GM23338 (cell line): Measurements from ENCODE around the gene TNRC18. TPM values are rescaled to one million over a fixed set of nuclear protein-coding genes. Genes with fewer than 3 reads are reported as not detected.

Experiments used
- ATAC-seq: fragments of 200-7000 bp; cut with Tn5 transposase; 3 replicates; pipeline ENCODE4 v1.9.1; 2020
- DNase-seq: peaks from one replicate; pipeline ENCODE4 v3.0.0-alpha.2; 2015; ENCODE audit warnings: low spot score
- H2AFZ ChIP-seq: fragments of 200-600 bp; sonication (generic); 2 replicates; pipeline ENCODE4 v1.8.0; 2016; ENCODE audit warnings: antibody characterized with exemption, mild to moderate bottlenecking, moderate library complexity
- H3F3A ChIP-seq: fragments of 200-600 bp; sonication (generic); replicated peaks from 2 replicates; pipeline ENCODE4 v1.8.0; 2017; ENCODE audit warnings: antibody characterized with exemption, mixed run types, low read depth
- H3K27ac ChIP-seq: fragments of 200-600 bp; sonication (generic); 2 replicates; pipeline ENCODE4 v1.6.1; 2016; ENCODE audit warnings: low read depth
- H3K27me3 ChIP-seq: fragments of 200-600 bp; sonication (generic); 2 replicates; pipeline ENCODE4 v1.8.0; 2016; ENCODE audit warnings: mild to moderate bottlenecking, mixed run types, moderate library complexity; ENCODE audit not compliant: insufficient read depth
- H3K36me3 ChIP-seq: fragments of 200-600 bp; sonication (generic); 2 replicates; pipeline ENCODE4 v1.8.0; 2016; ENCODE audit warnings: mild to moderate bottlenecking; ENCODE audit not compliant: insufficient read depth
- H3K4me1 ChIP-seq: fragments of 200-600 bp; sonication (generic); 2 replicates; pipeline ENCODE4 v1.8.0; 2016; ENCODE audit warnings: mild to moderate bottlenecking, moderate library complexity; ENCODE audit not compliant: insufficient read depth
- H3K4me2 ChIP-seq: fragments of 200-600 bp; sonication (generic); 2 replicates; pipeline ENCODE4 v1.7.1; 2017; ENCODE audit warnings: mixed run types
- H3K4me3 ChIP-seq: fragments of 200-600 bp; sonication (generic); 2 replicates; pipeline ENCODE4 v1.6.1; 2016; ENCODE audit warnings: mixed run types
- H3K79me2 ChIP-seq: fragments of 200-600 bp; sonication (generic); replicated peaks from 2 replicates; pipeline ENCODE4 v1.8.0; 2017; ENCODE audit warnings: mild to moderate bottlenecking; ENCODE audit not compliant: insufficient read depth
- H3K9me2 ChIP-seq: fragments of 200-600 bp; sonication (generic); 2 replicates; pipeline ENCODE4 v1.8.0; 2017; ENCODE audit not compliant: insufficient read depth
- H4K20me1 ChIP-seq: fragments of 200-600 bp; sonication (generic); replicated peaks from 2 replicates; pipeline ENCODE4 v1.8.0; 2017; ENCODE audit warnings: mild to moderate bottlenecking; ENCODE audit not compliant: insufficient read depth
- H3K27ac Mint-ChIP-seq: 2 replicates; pipeline ENCODE4 v1.8.0; 2020; ENCODE audit warnings: inconsistent platforms, mild to moderate bottlenecking, moderate library complexity, mixed read lengths
- H3K27me3 Mint-ChIP-seq: 3 replicates; pipeline ENCODE4 v1.8.0; 2022; ENCODE audit warnings: low read depth, mild to moderate bottlenecking, moderate library complexity, mixed read lengths, inconsistent platforms; ENCODE audit not compliant: insufficient read depth, poor library complexity
- H3K36me3 Mint-ChIP-seq: 3 replicates; pipeline ENCODE4 v1.8.0; 2021; ENCODE audit warnings: low read depth, mild to moderate bottlenecking, inconsistent platforms, moderate library complexity, mixed read lengths
- H3K4me1 Mint-ChIP-seq: 3 replicates; pipeline ENCODE4 v1.8.0; 2020; ENCODE audit warnings: mild to moderate bottlenecking, inconsistent platforms, mixed read lengths
- H3K4me3 Mint-ChIP-seq: 3 replicates; pipeline ENCODE4 v1.8.0; 2021; ENCODE audit warnings: moderate library complexity, mild to moderate bottlenecking, inconsistent platforms, mixed read lengths
- H3K9me3 Mint-ChIP-seq: 3 replicates; pipeline ENCODE4 v1.8.0; 2020; ENCODE audit warnings: moderate library complexity, mild to moderate bottlenecking, inconsistent platforms, mixed read lengths
- CREB1 ChIP-seq: fragments of 250-450 bp; sonication (Bioruptor Pico); IDR thresholded peaks from 2 replicates; pipeline ENCODE4 v1.5.0; 2020; ENCODE audit warnings: low read depth, mild to moderate bottlenecking, moderate library complexity
- EZH2 ChIP-seq: fragments of 200-600 bp; sonication (generic); IDR thresholded peaks from one replicate; pipeline ENCODE4 v1.8.0; 2017; ENCODE audit warnings: antibody characterized with exemption, mild to moderate bottlenecking, low read depth; ENCODE audit not compliant: unreplicated experiment
- EZH2phosphoT487 ChIP-seq: fragments of 200-600 bp; sonication (generic); IDR thresholded peaks from one replicate; pipeline ENCODE4 v1.8.1; 2018; ENCODE audit warnings: antibody characterized with exemption; ENCODE audit not compliant: unreplicated experiment
- JUNB ChIP-seq: IDR thresholded peaks from one replicate; pipeline ENCODE4 v1.6.1; 2016; ENCODE audit warnings: antibody characterized with exemption; ENCODE audit not compliant: unreplicated experiment
- NANOG ChIP-seq: IDR thresholded peaks from 2 replicates; pipeline ENCODE4 v1.6.1; 2016; ENCODE audit warnings: antibody characterized with exemption, borderline replicate concordance
- POLR2AphosphoS5 ChIP-seq: IDR thresholded peaks from 2 replicates; pipeline ENCODE4 v1.6.1; 2016; ENCODE audit warnings: antibody characterized with exemption, low read depth
- STAT1 ChIP-seq: IDR thresholded peaks from one replicate; pipeline ENCODE4 v1.6.1; 2016; ENCODE audit warnings: antibody characterized with exemption; ENCODE audit not compliant: unreplicated experiment
- ZNF114 ChIP-seq: fragments of 250-450 bp; sonication (Bioruptor Pico); IDR thresholded peaks from 2 replicates; pipeline ENCODE4 v1.5.0; 2020; ENCODE audit warnings: mild to moderate bottlenecking, moderate library complexity
- ZNF331 ChIP-seq: fragments of 250-450 bp; sonication (Bioruptor Pico); IDR thresholded peaks from 2 replicates; pipeline ENCODE4 v1.5.0; 2020; ENCODE audit warnings: low read depth, mild to moderate bottlenecking, moderate library complexity
- polyA plus RNA-seq: library from polyadenylated mRNA; unstranded; fragments of >200 nt; fragmentation: Nextera tagmentation; extraction: Ambion mirVana; gene quantifications from 2 replicates; pipeline ENCODE4 v1.2.1, GENCODE V29; 2016
- total RNA-seq: library from RNA; depleted of rRNA; stranded (reverse); fragments of >200 nt; shearing (Covaris generic); gene quantifications from 2 replicates; pipeline ENCODE4 v1.2.3, GENCODE V29; 2014
- TF ChIP-seq, protein P1 (sequence below): IDR thresholded peaks from one replicate; pipeline ENCODE4 v1.6.1; 2018; ENCODE audit warnings: antibody characterized with exemption; ENCODE audit not compliant: unreplicated experiment
- TF ChIP-seq, protein P2 (sequence below): IDR thresholded peaks from 2 replicates; pipeline ENCODE4 v1.6.1; 2016; ENCODE audit warnings: antibody characterized with exemption
- TF ChIP-seq, protein P3 (sequence below), 2 experiments: fragments of 200-600 bp in 1 of 2; sonication (generic) in 1 of 2; conservative IDR thresholded peaks; 2 replicates each; pipeline versions ENCODE4 v1.5.1 to v1.6.1; 2016 to 2017; ENCODE audit warnings: antibody characterized with exemption in 2 of 2, low read depth in 2 of 2, mild to moderate bottlenecking in 2 of 2, moderate library complexity in 1 of 2
- TF ChIP-seq, protein P4 (sequence below): fragments of 250-450 bp; sonication (Bioruptor Pico); IDR thresholded peaks from 2 replicates; pipeline ENCODE4 v1.5.0; 2020; ENCODE audit warnings: mild to moderate bottlenecking, moderate library complexity

The TNRC18 gene
- total and polyA plus RNA-seq, 2 experiments from 2014 or later: 2.1 to 17.5 TPM

DNA sequence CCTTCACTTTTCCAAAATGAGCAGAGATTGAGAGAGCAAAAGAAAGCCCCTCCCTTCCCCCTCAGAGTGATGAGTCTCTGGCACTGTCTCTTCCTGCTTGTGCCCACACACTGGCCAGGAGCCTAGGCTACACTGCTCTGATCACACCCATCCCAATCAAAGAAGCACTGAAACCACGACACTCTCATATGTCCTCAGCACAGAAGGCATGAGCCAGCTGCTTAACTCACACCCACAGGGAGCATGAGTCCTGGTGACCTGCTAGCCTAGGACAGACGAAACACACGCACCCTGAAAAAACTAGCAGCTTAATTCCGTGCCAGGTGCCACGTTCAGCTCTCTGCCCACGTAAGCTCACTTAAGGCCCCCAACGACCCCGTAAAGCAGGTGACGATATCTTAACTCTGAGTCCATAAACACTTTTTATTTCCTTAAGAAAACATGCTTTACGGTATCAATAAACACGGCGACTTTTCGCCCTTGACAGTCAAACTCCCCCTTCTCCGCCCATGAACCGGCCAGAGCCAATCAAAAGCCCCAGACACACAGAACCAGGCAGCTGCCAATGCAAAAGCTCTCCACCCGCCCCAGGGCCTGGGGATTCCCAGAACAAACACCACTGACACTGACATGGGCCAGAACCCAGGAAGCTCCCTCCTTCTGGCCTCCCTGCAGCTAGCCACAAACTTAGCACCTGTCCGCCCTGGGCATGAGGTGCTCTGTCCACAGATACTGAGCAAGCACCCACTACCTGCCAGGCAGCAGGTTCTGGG is 69.0 kb downstream of the TNRC18 start:
- Histone ChIP-seq H3K9me2 (no peaks in the 10 kb centered on the region), H2AFZ (no peak overlapping the region), H4K20me1 (no peaks in the 10 kb centered on the region), H3K36me3 (no peaks in the 10 kb centered on the region), H3K27ac (no peak overlapping the region), H3K4me2 (no peak overlapping the region), H3K4me1 (peaks cover 22% of the 10 kb centered on the region; the same call in 1 of the 2 replicates), H3K4me3 (no peak overlapping the region), H3F3A (0 out of 2 replicates have a peak, but pooled peaks cover 8% of the 10 kb centered on the region), H3K79me2 (no peaks in the 10 kb centered on the region), H3K27me3 (peaks cover 29% of the 10 kb centered on the region)
- ATAC-seq: peak; percentile 70
- Mint-ChIP-seq H3K9me3 (peaks cover 3% of the 10 kb centered on the region; the same call in 2 of the 3 replicates), H3K4me1 (peaks cover 36% of the 10 kb centered on the region), H3K36me3 (peaks cover 14% of the 10 kb centered on the region; the same call in 2 of the 3 replicates), H3K4me3 (no peak overlapping the region; the same call in 2 of the 3 replicates), H3K27me3 (peaks cover 58% of the 10 kb centered on the region), H3K27ac (no peak overlapping the region)
- peak; percentile 77 for DNase-seq
- TF ChIP-seq EZH2: no peak
- TF ChIP-seq CREB1 (CRISPR knock-in tag): no peak
- TF ChIP-seq POLR2AphosphoS5: no peak
- no peak for TF ChIP-seq STAT1
- TF ChIP-seq JUNB: no peak
- TF ChIP-seq, protein P1, sequence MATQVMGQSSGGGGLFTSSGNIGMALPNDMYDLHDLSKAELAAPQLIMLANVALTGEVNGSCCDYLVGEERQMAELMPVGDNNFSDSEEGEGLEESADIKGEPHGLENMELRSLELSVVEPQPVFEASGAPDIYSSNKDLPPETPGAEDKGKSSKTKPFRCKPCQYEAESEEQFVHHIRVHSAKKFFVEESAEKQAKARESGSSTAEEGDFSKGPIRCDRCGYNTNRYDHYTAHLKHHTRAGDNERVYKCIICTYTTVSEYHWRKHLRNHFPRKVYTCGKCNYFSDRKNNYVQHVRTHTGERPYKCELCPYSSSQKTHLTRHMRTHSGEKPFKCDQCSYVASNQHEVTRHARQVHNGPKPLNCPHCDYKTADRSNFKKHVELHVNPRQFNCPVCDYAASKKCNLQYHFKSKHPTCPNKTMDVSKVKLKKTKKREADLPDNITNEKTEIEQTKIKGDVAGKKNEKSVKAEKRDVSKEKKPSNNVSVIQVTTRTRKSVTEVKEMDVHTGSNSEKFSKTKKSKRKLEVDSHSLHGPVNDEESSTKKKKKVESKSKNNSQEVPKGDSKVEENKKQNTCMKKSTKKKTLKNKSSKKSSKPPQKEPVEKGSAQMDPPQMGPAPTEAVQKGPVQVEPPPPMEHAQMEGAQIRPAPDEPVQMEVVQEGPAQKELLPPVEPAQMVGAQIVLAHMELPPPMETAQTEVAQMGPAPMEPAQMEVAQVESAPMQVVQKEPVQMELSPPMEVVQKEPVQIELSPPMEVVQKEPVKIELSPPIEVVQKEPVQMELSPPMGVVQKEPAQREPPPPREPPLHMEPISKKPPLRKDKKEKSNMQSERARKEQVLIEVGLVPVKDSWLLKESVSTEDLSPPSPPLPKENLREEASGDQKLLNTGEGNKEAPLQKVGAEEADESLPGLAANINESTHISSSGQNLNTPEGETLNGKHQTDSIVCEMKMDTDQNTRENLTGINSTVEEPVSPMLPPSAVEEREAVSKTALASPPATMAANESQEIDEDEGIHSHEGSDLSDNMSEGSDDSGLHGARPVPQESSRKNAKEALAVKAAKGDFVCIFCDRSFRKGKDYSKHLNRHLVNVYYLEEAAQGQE: no peak
- TF ChIP-seq, protein P2, sequence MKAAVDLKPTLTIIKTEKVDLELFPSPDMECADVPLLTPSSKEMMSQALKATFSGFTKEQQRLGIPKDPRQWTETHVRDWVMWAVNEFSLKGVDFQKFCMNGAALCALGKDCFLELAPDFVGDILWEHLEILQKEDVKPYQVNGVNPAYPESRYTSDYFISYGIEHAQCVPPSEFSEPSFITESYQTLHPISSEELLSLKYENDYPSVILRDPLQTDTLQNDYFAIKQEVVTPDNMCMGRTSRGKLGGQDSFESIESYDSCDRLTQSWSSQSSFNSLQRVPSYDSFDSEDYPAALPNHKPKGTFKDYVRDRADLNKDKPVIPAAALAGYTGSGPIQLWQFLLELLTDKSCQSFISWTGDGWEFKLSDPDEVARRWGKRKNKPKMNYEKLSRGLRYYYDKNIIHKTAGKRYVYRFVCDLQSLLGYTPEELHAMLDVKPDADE: no peak
- no peak for TF ChIP-seq ZNF331 (CRISPR knock-in tag)
- no peak for TF ChIP-seq NANOG
- TF ChIP-seq, protein P3, sequence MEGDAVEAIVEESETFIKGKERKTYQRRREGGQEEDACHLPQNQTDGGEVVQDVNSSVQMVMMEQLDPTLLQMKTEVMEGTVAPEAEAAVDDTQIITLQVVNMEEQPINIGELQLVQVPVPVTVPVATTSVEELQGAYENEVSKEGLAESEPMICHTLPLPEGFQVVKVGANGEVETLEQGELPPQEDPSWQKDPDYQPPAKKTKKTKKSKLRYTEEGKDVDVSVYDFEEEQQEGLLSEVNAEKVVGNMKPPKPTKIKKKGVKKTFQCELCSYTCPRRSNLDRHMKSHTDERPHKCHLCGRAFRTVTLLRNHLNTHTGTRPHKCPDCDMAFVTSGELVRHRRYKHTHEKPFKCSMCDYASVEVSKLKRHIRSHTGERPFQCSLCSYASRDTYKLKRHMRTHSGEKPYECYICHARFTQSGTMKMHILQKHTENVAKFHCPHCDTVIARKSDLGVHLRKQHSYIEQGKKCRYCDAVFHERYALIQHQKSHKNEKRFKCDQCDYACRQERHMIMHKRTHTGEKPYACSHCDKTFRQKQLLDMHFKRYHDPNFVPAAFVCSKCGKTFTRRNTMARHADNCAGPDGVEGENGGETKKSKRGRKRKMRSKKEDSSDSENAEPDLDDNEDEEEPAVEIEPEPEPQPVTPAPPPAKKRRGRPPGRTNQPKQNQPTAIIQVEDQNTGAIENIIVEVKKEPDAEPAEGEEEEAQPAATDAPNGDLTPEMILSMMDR (conservative IDR thresholded peaks at IDR 0.05; ENCODE audit: low read depth in 2 of 2): no peak
- no peak for TF ChIP-seq ZNF114 (CRISPR knock-in tag)
- TF ChIP-seq, protein P4, sequence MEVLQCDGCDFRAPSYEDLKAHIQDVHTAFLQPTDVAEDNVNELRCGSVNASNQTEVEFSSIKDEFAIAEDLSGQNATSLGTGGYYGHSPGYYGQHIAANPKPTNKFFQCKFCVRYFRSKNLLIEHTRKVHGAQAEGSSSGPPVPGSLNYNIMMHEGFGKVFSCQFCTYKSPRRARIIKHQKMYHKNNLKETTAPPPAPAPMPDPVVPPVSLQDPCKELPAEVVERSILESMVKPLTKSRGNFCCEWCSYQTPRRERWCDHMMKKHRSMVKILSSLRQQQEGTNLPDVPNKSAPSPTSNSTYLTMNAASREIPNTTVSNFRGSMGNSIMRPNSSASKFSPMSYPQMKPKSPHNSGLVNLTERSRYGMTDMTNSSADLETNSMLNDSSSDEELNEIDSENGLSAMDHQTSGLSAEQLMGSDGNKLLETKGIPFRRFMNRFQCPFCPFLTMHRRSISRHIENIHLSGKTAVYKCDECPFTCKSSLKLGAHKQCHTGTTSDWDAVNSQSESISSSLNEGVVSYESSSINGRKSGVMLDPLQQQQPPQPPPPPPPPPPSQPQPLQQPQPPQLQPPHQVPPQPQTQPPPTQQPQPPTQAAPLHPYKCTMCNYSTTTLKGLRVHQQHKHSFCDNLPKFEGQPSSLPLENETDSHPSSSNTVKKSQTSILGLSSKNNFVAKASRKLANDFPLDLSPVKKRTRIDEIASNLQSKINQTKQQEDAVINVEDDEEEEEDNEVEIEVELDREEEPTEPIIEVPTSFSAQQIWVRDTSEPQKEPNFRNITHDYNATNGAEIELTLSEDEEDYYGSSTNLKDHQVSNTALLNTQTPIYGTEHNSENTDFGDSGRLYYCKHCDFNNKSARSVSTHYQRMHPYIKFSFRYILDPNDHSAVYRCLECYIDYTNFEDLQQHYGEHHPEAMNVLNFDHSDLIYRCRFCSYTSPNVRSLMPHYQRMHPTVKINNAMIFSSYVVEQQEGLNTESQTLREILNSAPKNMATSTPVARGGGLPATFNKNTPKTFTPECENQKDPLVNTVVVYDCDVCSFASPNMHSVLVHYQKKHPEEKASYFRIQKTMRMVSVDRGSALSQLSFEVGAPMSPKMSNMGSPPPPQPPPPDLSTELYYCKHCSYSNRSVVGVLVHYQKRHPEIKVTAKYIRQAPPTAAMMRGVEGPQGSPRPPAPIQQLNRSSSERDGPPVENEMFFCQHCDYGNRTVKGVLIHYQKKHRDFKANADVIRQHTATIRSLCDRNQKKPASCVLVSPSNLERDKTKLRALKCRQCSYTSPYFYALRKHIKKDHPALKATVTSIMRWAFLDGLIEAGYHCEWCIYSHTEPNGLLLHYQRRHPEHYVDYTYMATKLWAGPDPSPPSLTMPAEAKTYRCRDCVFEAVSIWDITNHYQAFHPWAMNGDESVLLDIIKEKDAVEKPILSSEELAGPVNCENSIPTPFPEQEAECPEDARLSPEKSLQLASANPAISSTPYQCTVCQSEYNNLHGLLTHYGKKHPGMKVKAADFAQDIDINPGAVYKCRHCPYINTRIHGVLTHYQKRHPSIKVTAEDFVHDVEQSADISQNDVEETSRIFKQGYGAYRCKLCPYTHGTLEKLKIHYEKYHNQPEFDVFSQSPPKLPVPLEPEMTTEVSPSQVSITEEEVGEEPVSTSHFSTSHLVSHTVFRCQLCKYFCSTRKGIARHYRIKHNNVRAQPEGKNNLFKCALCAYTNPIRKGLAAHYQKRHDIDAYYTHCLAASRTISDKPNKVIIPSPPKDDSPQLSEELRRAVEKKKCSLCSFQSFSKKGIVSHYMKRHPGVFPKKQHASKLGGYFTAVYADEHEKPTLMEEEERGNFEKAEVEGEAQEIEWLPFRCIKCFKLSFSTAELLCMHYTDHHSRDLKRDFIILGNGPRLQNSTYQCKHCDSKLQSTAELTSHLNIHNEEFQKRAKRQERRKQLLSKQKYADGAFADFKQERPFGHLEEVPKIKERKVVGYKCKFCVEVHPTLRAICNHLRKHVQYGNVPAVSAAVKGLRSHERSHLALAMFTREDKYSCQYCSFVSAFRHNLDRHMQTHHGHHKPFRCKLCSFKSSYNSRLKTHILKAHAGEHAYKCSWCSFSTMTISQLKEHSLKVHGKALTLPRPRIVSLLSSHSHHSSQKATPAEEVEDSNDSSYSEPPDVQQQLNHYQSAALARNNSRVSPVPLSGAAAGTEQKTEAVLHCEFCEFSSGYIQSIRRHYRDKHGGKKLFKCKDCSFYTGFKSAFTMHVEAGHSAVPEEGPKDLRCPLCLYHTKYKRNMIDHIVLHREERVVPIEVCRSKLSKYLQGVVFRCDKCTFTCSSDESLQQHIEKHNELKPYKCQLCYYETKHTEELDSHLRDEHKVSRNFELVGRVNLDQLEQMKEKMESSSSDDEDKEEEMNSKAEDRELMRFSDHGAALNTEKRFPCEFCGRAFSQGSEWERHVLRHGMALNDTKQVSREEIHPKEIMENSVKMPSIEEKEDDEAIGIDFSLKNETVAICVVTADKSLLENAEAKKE (CRISPR knock-in tag): no peak
- no peak for TF ChIP-seq EZH2phosphoT487
